Measurements from ENCODE around the gene PPP3R1. TPM values are rescaled to one million over a fixed set of nuclear protein-coding genes. Genes with fewer than 3 reads are reported as not detected.

The PPP3R1 gene
- total and polyA plus RNA-seq, 2 of the 8 experiments (the other 6 are each of a cell fraction or from before 2014, with no cell fraction given): 9.3 to 85.1 TPM

DNA sequence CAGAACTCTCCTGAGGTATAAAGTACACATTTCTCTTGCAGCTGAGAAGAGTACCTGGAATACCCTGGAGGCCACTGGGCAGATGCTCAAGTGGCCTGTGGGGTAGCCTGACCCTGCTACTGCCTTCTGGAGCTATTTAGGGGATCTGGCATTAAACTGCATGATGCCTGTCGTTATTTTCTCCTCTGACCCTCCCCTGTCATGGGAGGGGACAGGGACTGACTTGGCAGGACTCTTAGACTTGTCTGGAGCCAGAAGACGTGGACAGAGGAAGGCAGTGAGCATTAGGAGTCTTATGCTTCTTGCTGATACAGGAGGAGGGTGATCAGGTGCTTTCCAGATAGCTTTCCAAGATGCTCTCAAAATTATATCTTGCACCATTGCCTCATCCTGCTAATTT is 42.6 kb upstream of the PPP3R1 start:
- Histone ChIP-seq H3K9ac (replicated peaks in 1 of 4; ENCODE audit: extremely low read depth in 1 of 4, low read depth in 3 of 4, low read length in 3 of 4) (no peak overlapping the region), H2BK5ac (ENCODE audit: low read depth, low read length) (no peak overlapping the region), H3K4me3 (ENCODE audit: extremely low read depth in 1 of 4, insufficient read depth in 2 of 4, low read depth in 3 of 4, low read length in 4 of 4) (no peak overlapping the region), H2BK120ac (replicated peaks; ENCODE audit: low read depth, low read length) (no peak overlapping the region), H2AFZ (ENCODE audit: low read length) (no peak overlapping the region), H4K5ac (ENCODE audit: insufficient read length, low read depth, low read length) (no peak overlapping the region), H2BK12ac (ENCODE audit: low read depth, low read length) (no peak overlapping the region), H3K23me2 (ENCODE audit: low read depth, low read length) (no peaks in the 10 kb centered on the region), H3K36me3 (ENCODE audit: control insufficient read depth in 2 of 4, insufficient read depth in 4 of 4, low read length in 3 of 4) (no peaks in the 10 kb centered on the region), H3K4ac (replicated peaks; ENCODE audit: insufficient read length, low read depth, low read length) (no peak overlapping the region), H4K20me1 (replicated peaks in 1 of 2; ENCODE audit: control insufficient read depth in 1 of 2, insufficient read depth in 2 of 2, low read length in 2 of 2) (no peaks in the 10 kb centered on the region), H3K27ac (ENCODE audit: low read depth, low read length) (no peak overlapping the region), H3K79me2 (ENCODE audit: control insufficient read depth in 1 of 2, insufficient read depth in 2 of 2, low read length in 2 of 2) (no peaks in the 10 kb centered on the region), H3K27me3 (replicated peaks in 1 of 4; ENCODE audit: control insufficient read depth in 3 of 4, extremely low read depth in 1 of 4, insufficient read depth in 3 of 4, low read length in 3 of 4) (no peaks in the 10 kb centered on the region), H3K14ac (ENCODE audit: insufficient read length) (no peak overlapping the region), H2AK5ac (ENCODE audit: low read depth, low read length) (no peak overlapping the region), H3K56ac (replicated peaks; ENCODE audit: insufficient read length, low read depth, low read length) (no peak overlapping the region), H3K4me1 (replicated peaks in 1 of 4; ENCODE audit: control insufficient read depth in 3 of 4, insufficient read depth in 4 of 4, low read length in 3 of 4) (no peaks in the 10 kb centered on the region), H2BK20ac (ENCODE audit: low read length) (no peak overlapping the region), H3K9me3 (ENCODE audit: insufficient read depth in 2 of 2, low read depth in 1 of 2, low read length in 1 of 2) (no peaks in the 10 kb centered on the region), H3K4me2 (ENCODE audit: insufficient read depth in 1 of 2, low read depth in 2 of 2, low read length in 2 of 2) (no peak overlapping the region), H4K91ac (replicated peaks; ENCODE audit: insufficient read length, low read length) (no peak overlapping the region), H3K23ac (ENCODE audit: insufficient read length) (no peak overlapping the region), H3K18ac (ENCODE audit: extremely low read depth, low read length) (no peak overlapping the region), H2BK15ac (ENCODE audit: low read length) (no peak overlapping the region), H4K8ac (ENCODE audit: extremely low read depth, insufficient read depth, low read length) (no peak overlapping the region), H3K79me1 (ENCODE audit: low read depth, low read length) (no peaks in the 10 kb centered on the region)
- CTCF ChIA-PET (ENCODE audit: partially characterized antibody): interaction anchor here (1.3 to 10.2 kb wide), 6 partner anchors 10 to 173 kb away, joined by 4 to 108 read pairs (median 9); no protein-coding TSS in a partner anchor
- POLR2A ChIA-PET (ENCODE audit: partially characterized antibody): no interaction called here
- DNase-seq (ENCODE audit: low read depth in 1 of 2, low spot score in 2 of 2) (no peak), FAIRE-seq (no peak)
- WGBS, 2 experiments (ENCODE audit: extremely low coverage in 1 of 2, insufficient coverage in 1 of 2, insufficient read length in 1 of 2, insufficient replicate concordance in 2 of 2, low coverage in 1 of 2, low lambda C conversion rate in 2 of 2, missing lambda C conversion rate in 1 of 2): 70% methylated on average over 2 of the region's 2 CpGs; no CpG with 5 or more reads in 1 of the 2 experiments
- TF ChIP-seq YY1 (IDR thresholded peaks at IDR 0.05; ENCODE audit: low read depth, low read length) (no peak), BCL11A (IDR thresholded peaks at IDR 0.05; ENCODE audit: low read depth in 2 of 2, low read length in 2 of 2) (no peak), RBBP5 (IDR thresholded peaks at IDR 0.05; ENCODE audit: borderline replicate concordance, low read depth, low read length) (no peak), TEAD4 (IDR thresholded peaks at IDR 0.05; ENCODE audit: low read depth, low read length) (no peak), TAF7 (optimal IDR thresholded peaks at IDR 0.05; ENCODE audit: borderline replicate concordance, low read depth, low read length) (no peak)

Measured in H1 (cell line).